Tibial artery (tissue), 4 donors: Measurements from ENCODE around the gene HSPB3.
"Not testable (repeated sequence)": the region's sequence is repeated elsewhere in the genome, so short reads cannot be mapped to it uniquely, and the experiment has no call there.

Source experiments
- DNase-seq, 2 donors: peaks; one replicate each; pipeline ENCODE4 v3.0.0-alpha.2; 2019
- H3K27ac ChIP-seq, 2 donors: fragments of 200-600 bp; sonication (generic) in 1 of 2; 1 replicate in 1 of 2; 2 replicates in 1 of 2; pipeline ENCODE4 v1.5.1; 2018 to 2019; ENCODE audit warnings: mild to moderate bottlenecking in 1 of 2
- H3K27me3 ChIP-seq, 2 donors: fragments of 200-600 bp; sonication (generic) in 1 of 2; one replicate each; pipeline versions ENCODE4 v1.5.1 to v1.6.0; 2016 to 2019
- H3K36me3 ChIP-seq, 3 donors: fragments of 200-600 bp; sonication (generic) in 2 of 3; one replicate each; pipeline ENCODE4 v1.5.1; 2016 to 2019; ENCODE audit warnings: mild to moderate bottlenecking in 2 of 3
- H3K4me1 ChIP-seq, 4 donors: fragments of 200-600 bp; sonication (generic) in 2 of 4; 1 replicate in 3 of 4; 2 replicates in 1 of 4; pipeline ENCODE4 v1.5.1; 2016 to 2019
- H3K4me3 ChIP-seq, 2 donors: fragments of 200-600 bp; sonication (generic) in 1 of 2; 1 replicate in 1 of 2; 2 replicates in 1 of 2; pipeline ENCODE4 v1.5.1; 2018 to 2019; ENCODE audit warnings: mild to moderate bottlenecking in 2 of 2
- H3K9me3 ChIP-seq, 3 donors: fragments of 200-600 bp; sonication (generic) in 1 of 3; one replicate each; pipeline ENCODE4 v1.5.1; 2016 to 2019
- intact Hi-C: fragments of 100-400 bp; cut with DNase I; formaldehyde crosslinking; loops from one replicate; pipeline ENCODE4 v1.15.0; 2023; ENCODE audit warnings: low total_unique reads
- TF ChIP-seq, protein P1 (sequence below), 2 experiments: fragments of 200-600 bp in 1 of 2; fragments of 450-650 bp in 1 of 2; IDR thresholded peaks; one replicate each; pipeline ENCODE4 v1.5.1; 2017 to 2019; ENCODE audit warnings: antibody characterized with exemption in 2 of 2, mild to moderate bottlenecking in 1 of 2, moderate library complexity in 1 of 2

Gene HSPB3

DNA sequence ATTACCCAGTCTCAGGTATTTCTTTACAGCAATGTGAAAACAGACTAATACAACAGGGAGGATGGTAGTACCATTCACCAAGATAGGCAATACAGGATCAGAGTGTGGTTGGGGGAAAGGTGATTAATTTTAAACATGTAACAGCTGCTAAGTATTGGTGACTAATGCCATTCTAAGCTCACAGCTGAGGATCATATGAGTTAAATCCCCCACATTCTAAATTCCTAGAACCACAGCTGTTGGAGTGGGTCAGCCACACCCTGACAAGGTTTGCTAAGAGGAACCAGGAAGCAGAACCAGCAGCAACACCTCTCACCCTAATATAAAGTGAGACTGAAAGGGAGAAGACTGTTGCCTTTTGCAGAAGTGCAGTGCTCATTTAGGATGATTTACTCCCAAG is 24.8 kb downstream of the HSPB3 start:
- Histone ChIP-seq H3K9me3 (no peaks in the 10 kb centered on the region), H3K4me1 (peaks cover 0 to 7% (median 0%) of the 10 kb centered on the region in 4 donors), H3K4me3 (no peak overlapping the region), H3K36me3 (no peaks in the 10 kb centered on the region), H3K27ac (no peak overlapping the region), H3K27me3 (no peaks in the 10 kb centered on the region)
- DNase-seq = no peak
- TF ChIP-seq, protein P1, sequence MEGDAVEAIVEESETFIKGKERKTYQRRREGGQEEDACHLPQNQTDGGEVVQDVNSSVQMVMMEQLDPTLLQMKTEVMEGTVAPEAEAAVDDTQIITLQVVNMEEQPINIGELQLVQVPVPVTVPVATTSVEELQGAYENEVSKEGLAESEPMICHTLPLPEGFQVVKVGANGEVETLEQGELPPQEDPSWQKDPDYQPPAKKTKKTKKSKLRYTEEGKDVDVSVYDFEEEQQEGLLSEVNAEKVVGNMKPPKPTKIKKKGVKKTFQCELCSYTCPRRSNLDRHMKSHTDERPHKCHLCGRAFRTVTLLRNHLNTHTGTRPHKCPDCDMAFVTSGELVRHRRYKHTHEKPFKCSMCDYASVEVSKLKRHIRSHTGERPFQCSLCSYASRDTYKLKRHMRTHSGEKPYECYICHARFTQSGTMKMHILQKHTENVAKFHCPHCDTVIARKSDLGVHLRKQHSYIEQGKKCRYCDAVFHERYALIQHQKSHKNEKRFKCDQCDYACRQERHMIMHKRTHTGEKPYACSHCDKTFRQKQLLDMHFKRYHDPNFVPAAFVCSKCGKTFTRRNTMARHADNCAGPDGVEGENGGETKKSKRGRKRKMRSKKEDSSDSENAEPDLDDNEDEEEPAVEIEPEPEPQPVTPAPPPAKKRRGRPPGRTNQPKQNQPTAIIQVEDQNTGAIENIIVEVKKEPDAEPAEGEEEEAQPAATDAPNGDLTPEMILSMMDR (IDR thresholded peaks at IDR 0.05) = no peak
- intact Hi-C loops = no loop called here

DNA sequence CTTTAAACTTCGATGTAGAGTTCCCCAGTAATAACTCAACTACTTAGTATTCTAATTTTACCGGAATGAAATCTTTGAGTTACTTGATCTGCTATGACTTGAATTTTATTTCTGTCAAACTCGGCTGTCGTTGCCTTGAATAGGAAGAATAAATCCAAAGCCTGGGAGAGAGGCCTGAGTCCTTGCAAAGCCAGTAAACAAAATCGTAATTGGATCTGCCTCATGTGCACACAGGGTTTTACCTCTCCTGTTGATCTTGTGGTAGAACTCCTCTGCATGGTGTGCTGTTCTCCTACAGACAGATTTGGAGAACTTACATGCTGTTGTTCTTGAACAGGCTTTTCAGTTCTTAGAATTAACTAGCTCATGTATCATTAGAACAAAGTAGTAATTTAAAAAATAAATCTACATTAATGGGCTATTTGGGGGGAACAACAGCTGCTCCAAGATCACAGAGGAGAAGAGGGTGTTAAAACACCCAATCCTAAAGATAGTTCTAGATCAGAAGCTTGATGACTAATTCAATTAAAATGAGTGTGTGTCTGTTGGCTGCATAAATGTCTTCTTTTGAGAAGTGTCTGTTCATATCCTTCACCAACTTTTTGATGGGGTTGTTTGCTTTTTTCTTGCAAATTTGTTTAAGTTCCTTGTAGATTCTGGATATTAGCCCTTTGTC is 28.9 kb downstream of the HSPB3 start:
- TF ChIP-seq, protein P1 (IDR thresholded peaks at IDR 0.05) = no peak
- H3K36me3 ChIP-seq = no peaks in the 10 kb centered on the region
- H3K4me3 ChIP-seq = no peak overlapping the region
- H3K27ac ChIP-seq = no peak overlapping the region
- H3K27me3 ChIP-seq = no peaks in the 10 kb centered on the region
- intact Hi-C loops = no loop called here
- peaks cover 0 to 7% (median 0%) of the 10 kb centered on the region in 4 donors for H3K4me1 ChIP-seq
- no peak for DNase-seq
- H3K9me3 ChIP-seq = no peaks in the 10 kb centered on the region

DNA sequence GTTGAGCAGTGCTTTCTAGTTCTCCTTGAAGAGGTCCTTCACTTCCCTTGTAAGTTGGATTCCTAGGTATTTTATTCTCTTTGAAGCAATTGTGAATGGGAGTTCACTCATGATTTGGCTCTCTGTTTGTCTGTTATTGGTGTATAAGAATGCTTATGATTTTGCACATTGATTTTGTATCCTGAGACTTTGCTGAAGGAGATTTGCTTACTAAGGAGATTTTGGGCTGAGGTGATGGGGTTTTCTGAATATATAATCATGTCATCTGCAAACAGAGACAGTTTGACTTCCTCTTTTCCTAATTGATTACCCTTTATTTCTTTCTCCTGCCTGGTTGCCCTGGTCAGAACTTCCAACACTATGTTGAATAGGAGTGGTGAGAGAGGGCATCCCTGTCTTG is 30.2 kb downstream of the HSPB3 start:
- DNase-seq, H3K4me1 ChIP-seq, intact Hi-C loops, H3K27me3 ChIP-seq, H3K9me3 ChIP-seq, H3K36me3 ChIP-seq, H3K27ac ChIP-seq, H3K4me3 ChIP-seq: not testable (repeated sequence)

DNA sequence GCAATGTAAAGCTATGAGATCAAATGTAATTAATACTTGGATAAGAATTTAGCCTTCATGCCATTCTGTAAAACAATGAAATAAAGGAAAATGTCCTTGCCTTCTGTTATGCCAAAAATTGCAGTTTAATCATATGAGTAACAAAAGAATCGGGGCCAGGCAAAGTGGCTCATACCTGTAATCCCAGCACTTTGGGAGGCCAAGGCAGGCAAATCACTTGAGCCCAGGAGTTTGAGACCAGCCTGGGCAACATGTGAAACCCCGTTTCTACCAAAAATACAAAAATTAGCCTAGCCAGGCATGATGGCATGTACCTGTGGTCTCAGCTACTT is 34.1 kb downstream of the HSPB3 start:
- H3K27ac ChIP-seq, H3K36me3 ChIP-seq, H3K4me3 ChIP-seq, H3K27me3 ChIP-seq, intact Hi-C loops, H3K4me1 ChIP-seq, H3K9me3 ChIP-seq, DNase-seq: not testable (repeated sequence)

DNA sequence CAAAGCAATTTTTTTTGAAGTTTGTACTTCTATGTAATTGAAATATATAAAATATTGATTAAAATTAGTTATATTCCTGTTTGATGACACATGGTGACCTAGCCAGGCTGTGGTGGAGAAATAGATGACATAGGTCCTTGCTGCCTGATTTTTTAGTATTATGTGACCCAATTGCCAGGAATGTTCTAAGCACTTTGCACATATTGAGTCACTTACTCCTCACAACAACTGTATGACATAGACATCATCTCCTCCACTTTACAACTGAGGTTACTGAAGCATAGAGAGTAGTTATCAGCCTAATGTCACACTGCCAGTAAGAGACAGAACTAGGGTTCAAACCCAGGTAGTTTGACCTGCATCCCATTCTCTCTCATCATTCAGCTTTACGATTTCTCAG is 35.8 kb downstream of the HSPB3 start:
- Histone ChIP-seq H3K4me3 (no peak overlapping the region), H3K4me1 (no peaks in the 10 kb centered on the region), H3K36me3 (no peaks in the 10 kb centered on the region), H3K9me3 (no peaks in the 10 kb centered on the region), H3K27me3 (no peaks in the 10 kb centered on the region), H3K27ac (no peak overlapping the region)
- intact Hi-C loops = loop anchor here (5.0 to 10.0 kb wide), 3 partner anchors 49 to 247 kb away; no protein-coding TSS in a partner anchor
- no peak for DNase-seq
- TF ChIP-seq, protein P1 (IDR thresholded peaks at IDR 0.05) = no peak

DNA sequence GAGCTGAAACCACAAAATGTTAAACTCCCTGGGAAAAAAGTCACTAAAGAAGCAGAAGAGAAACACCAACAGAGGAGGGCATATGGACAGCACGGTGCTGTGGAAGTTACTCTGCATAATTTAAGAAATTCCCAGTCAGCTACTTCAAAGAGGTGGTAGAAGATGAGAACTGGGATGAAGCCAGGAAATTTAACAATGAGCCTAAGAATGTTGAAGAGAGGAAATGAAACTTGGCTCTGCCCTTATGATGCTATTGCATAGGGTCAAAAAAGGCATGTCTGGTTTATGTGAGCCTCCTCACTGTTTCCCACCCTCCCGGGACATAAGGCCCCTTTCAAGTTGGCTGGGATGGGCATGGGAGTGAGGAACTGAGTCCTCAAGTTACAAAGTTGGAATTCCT is 36.7 kb downstream of the HSPB3 start:
- no peak for DNase-seq
- H3K36me3 ChIP-seq = no peaks in the 10 kb centered on the region
- no peaks in the 10 kb centered on the region for H3K9me3 ChIP-seq
- intact Hi-C loops = loop anchor here (5.0 to 10.0 kb wide), 3 partner anchors 50 to 247 kb away; no protein-coding TSS in a partner anchor
- H3K4me3 ChIP-seq = no peak overlapping the region
- H3K4me1 ChIP-seq = no peaks in the 10 kb centered on the region
- H3K27ac ChIP-seq = no peak overlapping the region
- TF ChIP-seq, protein P1 (IDR thresholded peaks at IDR 0.05) = no peak
- H3K27me3 ChIP-seq = no peaks in the 10 kb centered on the region

DNA sequence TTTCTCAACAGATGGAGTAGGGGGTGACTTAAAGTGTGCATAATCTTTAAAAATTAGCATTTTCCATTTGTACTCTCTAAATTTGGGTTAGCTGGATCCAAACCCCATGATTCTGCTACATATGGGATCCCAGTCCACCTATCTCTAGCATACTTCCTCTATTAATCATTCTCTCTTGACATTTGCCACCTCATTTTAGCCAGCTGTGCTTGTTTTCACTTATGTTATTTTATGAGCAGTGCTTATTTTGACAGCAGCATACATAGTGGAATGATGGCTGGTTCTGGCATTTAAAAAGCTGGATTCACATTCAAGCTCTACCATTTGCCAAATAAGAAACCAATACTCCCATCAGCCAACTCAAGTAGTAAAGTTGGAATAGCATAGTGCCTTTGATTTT is 39.5 kb downstream of the HSPB3 start:
- no peaks in the 10 kb centered on the region for H3K9me3 ChIP-seq
- DNase-seq = no peak
- H3K4me1 ChIP-seq = no peaks in the 10 kb centered on the region
- intact Hi-C loops = loop anchor here (10.0 kb wide), 2 partner anchors 170 to 250 kb away; no protein-coding TSS in a partner anchor
- no peak overlapping the region for H3K27ac ChIP-seq
- no peaks in the 10 kb centered on the region for H3K36me3 ChIP-seq
- no peaks in the 10 kb centered on the region for H3K27me3 ChIP-seq
- TF ChIP-seq, protein P1 (IDR thresholded peaks at IDR 0.05) = no peak
- H3K4me3 ChIP-seq = no peak overlapping the region
